ENCODE data around the gene DTX1. TPM values are rescaled to one million over a fixed set of nuclear protein-coding genes. Genes with fewer than 3 reads are reported as not detected.

DTX1 gene
- total and polyA plus RNA-seq, 4 donors: 2.1 to 33.2 (median 10.0) TPM

GRCh38 chr12:113145720-113146551, 89.4 kb downstream of the DTX1 start:
- Histone ChIP-seq H3K36me3 (ENCODE audit: control insufficient read depth in 4 of 4, insufficient read depth in 3 of 4, low read depth in 1 of 4, low read length in 3 of 4) (no peaks in the 10 kb centered on the region), H3K27ac (ENCODE audit: low read depth in 1 of 2, low read length in 2 of 2) (no peak overlapping the region), H3K9ac (ENCODE audit: low read depth in 1 of 2, low read length in 2 of 2) (no peak overlapping the region), H3K27me3 (ENCODE audit: control insufficient read depth in 4 of 4, insufficient read depth in 4 of 4, low read length in 3 of 4) (no peaks in the 10 kb centered on the region), H3K4me1 (ENCODE audit: control insufficient read depth in 4 of 4, insufficient read depth in 4 of 4, low read length in 3 of 4) (no peaks in the 10 kb centered on the region), H3K9me3 (ENCODE audit: control insufficient read depth in 4 of 4, low read length in 3 of 4) (no peaks in the 10 kb centered on the region), H3K4me3 (ENCODE audit: low read depth in 1 of 3, low read length in 3 of 3) (no peak overlapping the region)
- TF ChIP-seq TAF1 (conservative IDR thresholded peaks at IDR 0.05): no peak
- no peak for TF ChIP-seq NR2F2 (IDR thresholded peaks at IDR 0.05)
- TF ChIP-seq HNF4G (IDR thresholded peaks at IDR 0.05): no peak
- TF ChIP-seq FOXA1 (IDR thresholded peaks at IDR 0.05): no peak
- TF ChIP-seq HNF4A (conservative IDR thresholded peaks at IDR 0.05): no peak
- no peak for TF ChIP-seq JUND (IDR thresholded peaks at IDR 0.05)
- no peak for TF ChIP-seq ZBTB33 (IDR thresholded peaks at IDR 0.05)
- TF ChIP-seq FOXA2 (IDR thresholded peaks at IDR 0.05): no peak
- TF ChIP-seq REST (IDR thresholded peaks at IDR 0.05): no peak
- TF ChIP-seq EGR1 (IDR thresholded peaks at IDR 0.05; ENCODE audit: low read depth in 2 of 2): no peak
- TF ChIP-seq MAX (IDR thresholded peaks at IDR 0.05): no peak
- no peak for TF ChIP-seq ATF3 (IDR thresholded peaks at IDR 0.05)
- 81% methylated on average over 12 of the region's 12 CpGs for WGBS
- DNase-seq (ENCODE audit: low spot score): no peak

GRCh38 chr12:113146999-113147398, 90.5 kb downstream of the DTX1 start:
- Histone ChIP-seq H3K4me1 (ENCODE audit: control insufficient read depth in 4 of 4, insufficient read depth in 4 of 4, low read length in 3 of 4) (no peaks in the 10 kb centered on the region), H3K4me3 (ENCODE audit: low read depth in 1 of 3, low read length in 3 of 3) (no peak overlapping the region), H3K9me3 (ENCODE audit: control insufficient read depth in 4 of 4, low read length in 3 of 4) (no peaks in the 10 kb centered on the region), H3K27me3 (ENCODE audit: control insufficient read depth in 4 of 4, insufficient read depth in 4 of 4, low read length in 3 of 4) (peaks cover 0 to 2% (median 0%) of the 10 kb centered on the region in 4 donors), H3K9ac (ENCODE audit: low read depth in 1 of 2, low read length in 2 of 2) (no peak overlapping the region), H3K36me3 (ENCODE audit: control insufficient read depth in 4 of 4, insufficient read depth in 3 of 4, low read depth in 1 of 4, low read length in 3 of 4) (no peaks in the 10 kb centered on the region), H3K27ac (ENCODE audit: low read depth in 1 of 2, low read length in 2 of 2) (no peak overlapping the region)
- 85% methylated on average over 2 of the region's 2 CpGs for WGBS
- TF ChIP-seq SP1 (IDR thresholded peaks at IDR 0.05): no peak
- no peak for DNase-seq (ENCODE audit: low spot score)

Other genes with a start within 250 kb of the DTX1 start
- 10 to 100 TPM; 20.5 to 22.0 TPM for gene OAS1, start 149.8 kb upstream of the DTX1 start, total RNA-seq
- 10 to 100 TPM; 24.9 to 26.0 TPM for gene OAS1, start 149.8 kb upstream of the DTX1 start, polyA plus RNA-seq
- 1 to 10 TPM; 4.5 to 9.5 TPM for gene OAS3, start 118.3 kb upstream of the DTX1 start, total RNA-seq
- gene OAS3, start 118.3 kb upstream of the DTX1 start, polyA plus RNA-seq: 1 to 10 TPM; 3.8 to 6.3 TPM
- gene OAS2, start 78.2 kb upstream of the DTX1 start, total RNA-seq: 1 to 10 TPM; 4.9 to 8.8 TPM
- gene OAS2, start 78.2 kb upstream of the DTX1 start, polyA plus RNA-seq: 1 to 10 TPM; 3.3 to 9.4 TPM
- gene RASAL1, start 79.0 kb downstream of the DTX1 start, total RNA-seq: under 1 TPM; 0.25 to 0.33 TPM
- under 1 TPM; 0.20 to 0.26 TPM for gene RASAL1, start 79.0 kb downstream of the DTX1 start, polyA plus RNA-seq
- gene CFAP73, start 93.0 kb downstream of the DTX1 start, total RNA-seq: under 1 TPM in 1 of 2 donors, not detected in 1; 0.19 TPM
- gene CFAP73, start 93.0 kb downstream of the DTX1 start, polyA plus RNA-seq: under 1 TPM in 1 of 2 donors, not detected in 1; 0.18 TPM
- 10 to 100 TPM; 20.2 to 20.5 TPM for gene DDX54, start 128.7 kb downstream of the DTX1 start, total RNA-seq
- gene DDX54, start 128.7 kb downstream of the DTX1 start, polyA plus RNA-seq: 10 to 100 TPM; 22.8 to 28.4 TPM
- gene RITA1, start 129.0 kb downstream of the DTX1 start, total RNA-seq: 10 to 100 TPM; 10.6 to 13.8 TPM
- 10 to 100 TPM; 16.0 to 18.1 TPM for gene RITA1, start 129.0 kb downstream of the DTX1 start, polyA plus RNA-seq
- gene TPCN1, start 164.7 kb downstream of the DTX1 start, total RNA-seq: 10 to 100 TPM; 11.1 to 19.2 TPM
- gene TPCN1, start 164.7 kb downstream of the DTX1 start, polyA plus RNA-seq: 10 to 100 TPM in 1 of 2 donors, 1 to 10 TPM in 1; 8.6 to 16.4 TPM

Data from liver (tissue), 9 donors.